ENCODE data around the gene MAP1B.

The MAP1B gene

DNA sequence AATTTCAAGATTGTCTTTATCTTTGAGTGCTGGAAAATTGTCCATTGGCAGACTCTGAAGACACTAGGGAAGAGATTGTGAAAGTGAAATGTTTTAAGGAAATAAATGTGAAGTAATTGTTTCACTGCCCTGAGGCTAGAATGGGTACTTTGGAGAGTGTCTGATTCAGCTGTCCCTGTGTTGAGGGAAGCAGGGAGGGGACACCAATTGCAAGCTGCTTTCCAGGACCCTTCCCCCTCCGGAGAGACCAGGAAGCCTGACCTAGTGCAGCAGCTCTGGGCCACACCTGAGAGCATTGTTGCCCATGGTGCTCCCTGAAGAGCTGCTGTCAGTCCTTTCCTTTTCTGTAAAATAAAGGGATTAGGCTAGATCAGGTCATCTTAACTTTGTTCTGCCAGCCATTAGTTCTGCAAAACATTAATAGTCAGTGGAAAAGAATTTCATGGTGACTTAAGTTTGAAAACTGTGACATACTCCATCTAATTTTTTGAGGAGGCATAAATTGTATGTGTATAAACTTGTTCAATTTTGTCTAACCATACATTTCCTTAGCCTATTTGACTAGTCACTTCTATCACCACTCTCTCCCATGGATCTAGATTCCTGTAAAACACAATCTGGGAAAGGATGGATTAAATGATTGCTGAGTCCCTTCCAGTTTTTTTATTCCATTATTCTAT is 18.8 kb downstream of the MAP1B start:
- DNase-seq (ENCODE audit: low read depth in 1 of 2, low spot score in 1 of 2), result no peak
- TF ChIP-seq JUND (IDR thresholded peaks at IDR 0.05; ENCODE audit: low read depth), result no peak
- in situ Hi-C loops (cut with HindIII; ENCODE audit: low pct_unique_long_range_greater_than_20kb, low sequenced_read_pairs), result no loop called here

DNA sequence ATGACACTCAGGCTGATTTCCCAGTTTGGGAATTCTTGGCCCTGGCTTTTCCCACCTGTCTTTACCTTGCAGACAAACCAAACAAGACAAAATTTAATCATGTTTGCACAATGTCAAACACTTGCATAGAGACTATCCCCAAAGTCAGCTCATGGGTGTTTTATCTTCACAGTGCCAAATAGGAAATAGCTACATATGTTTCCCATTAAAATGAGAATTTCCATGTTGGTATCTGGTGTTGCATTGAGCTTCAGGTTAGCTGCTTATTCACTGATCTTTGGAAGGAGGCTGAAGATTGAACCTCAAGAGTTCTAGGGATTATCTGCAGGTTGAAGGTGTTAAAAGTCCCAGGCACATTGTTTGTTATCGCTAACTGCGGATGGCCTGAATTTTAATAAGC is 19.5 kb downstream of the MAP1B start:
- in situ Hi-C loops (cut with HindIII; ENCODE audit: low pct_unique_long_range_greater_than_20kb, low sequenced_read_pairs), result no loop called here

DNA sequence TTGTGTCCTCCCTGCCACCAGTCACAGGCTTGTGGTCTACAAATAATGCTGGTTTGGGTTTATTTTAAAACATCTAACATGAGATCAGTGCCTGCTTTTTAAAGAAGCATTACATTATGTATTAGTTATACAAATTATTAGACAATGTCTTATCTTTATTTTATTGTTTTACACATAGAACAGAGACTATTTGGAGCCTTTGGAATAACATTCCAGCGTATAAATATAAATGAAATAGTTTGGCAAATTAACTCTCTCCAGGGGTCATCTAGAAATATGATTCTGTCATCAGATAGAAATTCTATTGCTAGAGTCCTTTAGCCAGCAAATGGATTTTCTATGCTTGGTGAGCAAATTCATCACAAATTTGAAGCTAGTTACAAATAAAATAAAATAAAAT is 22.4 kb downstream of the MAP1B start:
- in situ Hi-C loops (cut with HindIII; ENCODE audit: low pct_unique_long_range_greater_than_20kb, low sequenced_read_pairs), result no loop called here
- TF ChIP-seq JUND (IDR thresholded peaks at IDR 0.05; ENCODE audit: low read depth), result no peak
- DNase-seq (ENCODE audit: low read depth in 1 of 2, low spot score in 1 of 2), result no peak

More for the DNA sequence above, 19.5 kb downstream of the MAP1B start:
- no peak for DNase-seq (ENCODE audit: low read depth in 1 of 2, low spot score in 1 of 2)
- TF ChIP-seq JUND (IDR thresholded peaks at IDR 0.05; ENCODE audit: low read depth), result no peak

GRCh38 chr5:72130351-72130761 is 23.1 kb downstream of the MAP1B start:
- no peak for TF ChIP-seq JUND (IDR thresholded peaks at IDR 0.05; ENCODE audit: low read depth)
- DNase-seq (ENCODE audit: low read depth in 1 of 2, low spot score in 1 of 2), result no peak
- in situ Hi-C loops (cut with HindIII; ENCODE audit: low pct_unique_long_range_greater_than_20kb, low sequenced_read_pairs), result no loop called here

- DNase-seq (ENCODE audit: low read depth in 1 of 2, low spot score in 1 of 2), result no peak
- in situ Hi-C loops (cut with HindIII; ENCODE audit: low pct_unique_long_range_greater_than_20kb, low sequenced_read_pairs), result no loop called here
- no peak for TF ChIP-seq JUND (IDR thresholded peaks at IDR 0.05; ENCODE audit: low read depth)
These were observed 26.1 kb downstream of the MAP1B start for GRCh38 chr5:72133212-72133990.

DNA sequence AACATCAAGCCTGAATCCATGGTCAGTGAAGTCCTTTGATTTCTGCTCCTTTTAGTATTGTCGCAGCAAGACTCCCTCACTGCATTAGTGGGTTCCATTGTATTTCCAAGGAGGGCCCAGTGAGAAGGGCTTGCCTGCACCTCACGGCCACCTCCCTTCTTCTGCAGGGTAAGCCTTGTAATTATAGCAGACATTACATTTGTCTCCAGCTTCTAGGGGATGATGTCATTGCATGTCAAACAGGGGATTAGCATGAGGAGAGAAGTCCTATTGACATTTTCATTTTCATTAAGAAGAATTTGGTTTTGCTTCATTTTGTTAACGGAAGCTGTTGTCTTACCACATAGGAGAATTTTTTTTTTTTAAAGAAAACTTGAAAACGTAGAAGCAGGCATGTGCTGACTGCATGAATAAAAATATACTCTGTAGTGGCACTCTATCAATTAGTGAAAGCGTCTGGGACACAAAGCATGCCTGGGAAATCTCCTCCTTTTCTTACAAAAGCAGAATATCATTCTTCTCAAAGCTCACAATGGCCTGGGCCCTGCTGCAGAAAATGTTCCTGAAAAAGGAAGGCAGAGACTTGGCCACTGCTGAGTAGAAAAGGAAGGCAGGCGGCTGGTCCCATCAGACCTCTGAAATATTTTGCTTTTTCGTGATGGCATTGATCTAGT is 27.1 kb downstream of the MAP1B start:
- in situ Hi-C loops (cut with HindIII; ENCODE audit: low pct_unique_long_range_greater_than_20kb, low sequenced_read_pairs), result no loop called here
- no peak for TF ChIP-seq JUND (IDR thresholded peaks at IDR 0.05; ENCODE audit: low read depth)
- DNase-seq (ENCODE audit: low read depth in 1 of 2, low spot score in 1 of 2), result no peak

- in situ Hi-C loops (cut with HindIII; ENCODE audit: low pct_unique_long_range_greater_than_20kb, low sequenced_read_pairs), result no loop called here
- peak in 1 of 2 experiments; percentile 24 for DNase-seq (ENCODE audit: low read depth in 1 of 2, low spot score in 1 of 2)
These were observed 30.6 kb downstream of the MAP1B start for GRCh38 chr5:72137826-72138409.

DNA sequence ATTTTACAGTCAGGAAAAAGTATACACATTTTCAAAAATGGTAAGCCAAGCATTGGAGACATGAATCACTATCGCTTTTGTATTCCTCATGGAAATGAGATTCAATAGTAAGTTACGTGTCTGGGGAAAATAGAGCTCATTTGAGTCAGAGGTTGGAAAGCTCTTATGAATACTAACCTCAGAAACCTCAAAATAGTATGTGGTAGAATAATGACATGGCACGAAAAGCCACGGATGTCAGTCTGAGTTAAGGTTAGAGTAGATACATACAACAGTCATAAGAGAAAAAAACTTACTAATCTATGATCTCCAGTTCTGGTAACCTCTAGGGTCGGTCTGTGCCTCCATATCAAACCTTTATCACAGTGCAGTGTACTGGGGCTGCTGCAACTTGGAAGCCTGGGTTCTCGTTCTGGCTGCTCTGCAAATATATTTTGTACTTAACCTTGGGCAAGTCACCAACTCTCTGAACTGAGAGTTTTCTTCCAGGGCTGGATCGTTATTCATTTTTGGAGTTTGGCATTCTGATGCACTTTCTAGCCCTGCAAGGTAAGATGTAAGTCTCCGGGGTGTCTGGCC is 31.8 kb downstream of the MAP1B start:
- TF ChIP-seq JUND (IDR thresholded peaks at IDR 0.05; ENCODE audit: low read depth), result no peak
- in situ Hi-C loops (cut with HindIII; ENCODE audit: low pct_unique_long_range_greater_than_20kb, low sequenced_read_pairs), result no loop called here
- no peak for DNase-seq (ENCODE audit: low read depth in 1 of 2, low spot score in 1 of 2)

More at GRCh38 chr5:72137826-72138409, 30.6 kb downstream of the MAP1B start:
- TF ChIP-seq JUND (IDR thresholded peaks at IDR 0.05; ENCODE audit: low read depth), result no peak

DNA sequence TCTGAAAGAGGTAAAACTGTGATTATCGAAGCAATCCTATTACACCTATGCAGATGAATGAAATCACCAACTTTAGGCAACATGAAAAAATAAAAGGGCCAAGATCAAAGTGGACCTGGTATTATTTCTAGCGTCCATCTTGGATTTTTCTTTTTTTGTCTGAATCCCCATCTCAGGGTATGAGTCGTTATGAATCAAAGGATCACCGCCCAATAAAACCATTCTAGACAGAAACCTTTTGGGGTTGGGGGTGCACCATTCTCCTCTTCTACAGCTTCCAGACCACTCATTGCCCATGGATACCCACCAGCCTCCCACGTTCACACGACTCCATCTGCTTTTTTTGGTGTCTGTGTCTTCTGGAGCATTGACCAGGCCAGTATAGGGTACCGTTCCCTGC is 33.4 kb downstream of the MAP1B start:
- TF ChIP-seq JUND (IDR thresholded peaks at IDR 0.05; ENCODE audit: low read depth), result no peak
- in situ Hi-C loops (cut with HindIII; ENCODE audit: low pct_unique_long_range_greater_than_20kb, low sequenced_read_pairs), result no loop called here
- DNase-seq (ENCODE audit: low read depth in 1 of 2, low spot score in 1 of 2), result no peak

GRCh38 chr5:72141440-72142355 is 34.4 kb downstream of the MAP1B start:
- in situ Hi-C loops (cut with HindIII; ENCODE audit: low pct_unique_long_range_greater_than_20kb, low sequenced_read_pairs), result no loop called here
- DNase-seq (ENCODE audit: low read depth in 1 of 2, low spot score in 1 of 2), result no peak

GRCh38 chr5:72144762-72145161 is 37.5 kb downstream of the MAP1B start:
- no peak for DNase-seq (ENCODE audit: low read depth in 1 of 2, low spot score in 1 of 2)
- in situ Hi-C loops (cut with HindIII; ENCODE audit: low pct_unique_long_range_greater_than_20kb, low sequenced_read_pairs), result no loop called here

More at GRCh38 chr5:72141440-72142355, 34.4 kb downstream of the MAP1B start:
- TF ChIP-seq JUND (IDR thresholded peaks at IDR 0.05; ENCODE audit: low read depth), result no peak

More at GRCh38 chr5:72144762-72145161, 37.5 kb downstream of the MAP1B start:
- no peak for TF ChIP-seq JUND (IDR thresholded peaks at IDR 0.05; ENCODE audit: low read depth)
